HG03139 (cell line): ENCODE data around the gene MAN2B2.
"Not testable (repeated sequence)": the region's sequence is repeated elsewhere in the genome, so short reads cannot be mapped to it uniquely, and the experiment has no call there.

Source experiments
- ATAC-seq: cut with Tn5 transposase; IDR thresholded peaks from one replicate; pipeline ENCODE4 v1.9.1; 2021; ENCODE audit not compliant: unreplicated experiment

The MAN2B2 gene

GRCh38 chr4:6640292-6641163 lies 65.5 kb downstream of the MAN2B2 start, which contains the start of gene MRFAP1:
MRFAP1 (plus strand) TSS chr4:6640685; CDS start chr4:6640863, 178 bp downstream.
- peak; percentile 78 for ATAC-seq

DNA sequence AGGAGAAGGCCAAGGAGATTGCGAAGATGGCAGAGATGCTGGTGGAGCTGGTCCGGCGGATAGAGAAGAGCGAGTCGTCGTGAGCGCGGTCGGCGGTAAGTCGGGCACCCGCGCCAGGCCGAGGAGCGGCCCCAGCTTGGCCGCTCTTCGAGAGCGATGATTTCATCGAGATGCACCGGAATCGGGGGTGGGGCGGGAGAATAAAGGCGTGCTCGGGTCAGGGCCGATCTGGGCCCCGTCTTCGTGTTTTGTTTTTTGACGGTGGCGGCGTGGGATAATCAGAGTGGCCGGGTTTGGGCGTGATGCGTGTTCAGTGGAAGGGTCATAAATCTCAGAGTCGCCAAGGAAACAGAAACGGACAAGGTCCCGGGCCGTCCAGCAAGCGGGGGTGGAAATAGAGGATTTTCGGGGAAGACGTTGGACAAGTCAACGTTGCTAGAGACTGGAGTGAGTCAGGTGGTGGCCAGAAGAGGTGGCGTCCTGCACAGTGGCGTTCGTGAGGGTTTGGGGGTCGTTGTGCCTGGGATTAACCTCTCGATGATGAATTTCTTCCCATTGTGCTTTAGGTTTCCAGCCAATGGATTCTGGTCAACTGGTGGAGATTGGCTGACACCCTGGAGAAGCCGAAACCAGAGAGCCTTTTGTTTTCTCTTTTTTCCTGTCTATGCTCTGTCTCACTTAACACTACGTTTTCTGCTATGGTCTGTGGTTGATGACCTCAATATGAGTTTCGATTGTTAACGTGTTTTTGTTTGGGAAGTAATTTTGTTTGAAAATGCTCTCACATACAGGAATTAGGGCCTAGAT lies 66.4 kb downstream of the MAN2B2 start:
- peak; percentile 28 for ATAC-seq

GRCh38 chr4:6641971-6642320 lies 67.0 kb downstream of the MAN2B2 start:
- no peak for ATAC-seq

DNA sequence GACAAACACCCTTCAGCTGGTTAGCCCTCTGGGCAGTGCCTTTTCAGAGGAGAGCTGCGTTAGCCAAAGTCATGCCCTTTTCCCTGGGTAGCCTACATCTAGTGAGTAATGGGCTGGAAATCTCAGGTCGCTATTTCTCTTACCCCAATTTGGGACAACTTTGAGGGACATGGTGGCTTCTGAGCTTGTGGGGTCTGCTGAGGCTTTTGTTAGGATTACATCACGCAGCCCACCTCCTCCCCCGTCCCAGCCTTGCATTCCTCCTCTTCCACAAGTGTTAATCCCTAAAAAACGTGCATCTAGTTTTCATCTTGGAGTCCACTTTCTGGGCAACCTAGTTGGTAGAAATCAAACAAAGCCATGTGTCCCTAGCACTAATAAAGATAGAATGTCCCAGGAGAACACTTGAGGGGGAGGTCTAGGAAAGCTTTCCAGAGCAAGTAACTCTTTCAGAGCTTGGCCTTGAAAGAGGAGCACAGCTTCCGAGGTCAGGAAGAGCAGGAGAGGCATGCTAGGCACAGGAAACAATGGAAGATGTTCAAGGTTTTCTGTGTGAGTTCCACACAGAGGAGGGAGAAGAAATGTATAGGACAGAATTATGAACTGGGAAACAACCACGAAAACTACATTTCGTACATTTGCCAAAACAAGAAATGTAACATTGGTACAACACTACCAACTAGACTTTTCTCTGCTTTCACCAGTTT lies 68.3 kb downstream of the MAN2B2 start:
- no peak for ATAC-seq

- ATAC-seq = no peak
Observed at GRCh38 chr4:6644792-6645530, 70.0 kb downstream of the MAN2B2 start.

GRCh38 chr4:6647169-6647568 lies 72.2 kb downstream of the MAN2B2 start:
- no peak for ATAC-seq

- ATAC-seq = no peak
Observed at GRCh38 chr4:6647582-6648230, 72.7 kb downstream of the MAN2B2 start.

DNA sequence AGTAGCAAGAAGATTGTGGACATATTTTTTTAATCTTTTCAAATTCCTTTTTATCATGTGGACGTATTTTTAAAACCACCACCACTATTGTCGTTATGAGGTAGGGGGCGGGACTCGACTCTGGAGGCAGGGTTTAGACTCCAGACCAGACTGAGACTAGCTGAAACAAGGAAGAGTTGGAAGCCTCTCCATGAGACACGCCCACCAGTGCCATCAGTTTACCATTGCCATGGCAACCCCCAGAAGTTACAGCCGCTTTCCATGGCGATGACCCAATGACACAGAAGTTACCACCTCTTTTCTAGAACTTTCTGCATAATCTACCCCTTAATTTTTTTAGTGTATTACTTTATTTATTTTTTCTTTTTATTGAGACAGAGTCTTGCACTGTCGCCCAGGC lies 74.2 kb downstream of the MAN2B2 start:
- no peak for ATAC-seq

GRCh38 chr4:6654211-6654610 lies 79.2 kb downstream of the MAN2B2 start:
- not testable (repeated sequence) for ATAC-seq

- ATAC-seq = not testable (repeated sequence)
Observed at GRCh38 chr4:6655291-6655690, 80.3 kb downstream of the MAN2B2 start.

DNA sequence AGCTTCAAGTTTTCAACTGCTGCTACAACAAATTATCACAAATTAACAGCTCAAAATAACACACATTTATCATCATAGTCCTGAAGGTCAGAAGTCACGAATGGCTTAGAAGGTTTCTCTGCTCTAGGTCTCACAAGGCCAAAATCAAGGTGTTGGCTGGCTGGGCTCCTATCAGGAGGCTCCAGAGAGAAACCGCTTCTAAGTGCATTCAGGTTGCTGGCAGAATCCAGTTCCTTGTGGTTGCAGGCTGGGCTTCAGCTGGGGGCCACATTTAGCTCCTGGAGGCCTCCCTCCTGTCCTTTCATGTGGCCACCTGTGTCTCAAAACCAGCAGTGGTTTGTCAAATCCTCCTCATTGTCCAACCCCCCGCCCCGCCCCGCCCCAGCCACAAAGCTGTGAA lies 80.9 kb downstream of the MAN2B2 start:
- no peak for ATAC-seq

GRCh38 chr4:6657242-6658208 lies 82.5 kb downstream of the MAN2B2 start:
- no peak for ATAC-seq

GRCh38 chr4:6658209-6658595 lies 83.2 kb downstream of the MAN2B2 start:
- no peak for ATAC-seq

DNA sequence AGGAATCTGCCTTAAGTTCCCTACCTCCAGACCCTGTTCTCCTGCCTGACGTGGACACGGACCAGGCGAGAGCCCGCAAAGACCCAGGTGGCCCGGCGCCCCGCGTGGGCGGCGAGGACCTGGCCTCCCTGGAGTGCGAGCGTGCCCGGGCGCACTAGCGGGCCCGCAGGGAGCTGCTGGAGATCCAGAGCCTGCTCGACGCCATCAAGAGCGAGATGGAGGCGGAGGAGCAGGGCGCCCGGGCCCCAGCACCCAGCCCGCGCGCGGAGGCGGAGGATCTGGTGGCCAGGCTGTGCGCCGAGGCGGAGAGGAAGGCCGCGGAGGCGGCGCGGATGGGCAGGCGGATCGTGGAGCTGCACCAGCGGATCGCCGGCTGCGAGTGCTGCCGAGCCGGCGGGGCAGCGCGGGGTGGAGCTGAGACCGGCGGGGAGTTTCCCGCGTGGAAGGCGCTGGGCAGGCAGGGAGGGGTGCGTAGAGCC lies 83.6 kb downstream of the MAN2B2 start:
- ATAC-seq = no peak

GRCh38 chr4:6659897-6660296 lies 84.9 kb downstream of the MAN2B2 start:
- ATAC-seq = no peak

- no peak for ATAC-seq
Observed at GRCh38 chr4:6660430-6660829, 85.4 kb downstream of the MAN2B2 start.

DNA sequence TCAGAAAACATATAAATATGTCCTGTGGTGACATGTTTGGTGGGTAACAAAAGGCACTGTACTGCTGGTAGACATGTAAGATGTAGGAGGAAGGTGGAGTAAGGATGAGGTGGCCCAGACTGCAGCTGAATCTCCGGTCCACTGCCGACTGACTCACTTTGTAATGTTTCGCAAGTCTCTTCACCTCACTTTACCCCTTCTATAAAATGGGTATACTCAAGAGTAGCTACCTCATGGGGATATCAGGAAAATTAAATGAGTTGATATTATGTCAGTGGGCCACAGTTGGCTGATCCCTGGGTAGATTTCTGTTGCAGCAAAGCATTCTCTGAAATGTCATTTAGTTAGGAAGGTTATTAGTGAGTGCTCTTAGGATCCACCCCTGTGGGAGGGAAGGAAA lies 87.6 kb downstream of the MAN2B2 start:
- no peak for ATAC-seq

DNA sequence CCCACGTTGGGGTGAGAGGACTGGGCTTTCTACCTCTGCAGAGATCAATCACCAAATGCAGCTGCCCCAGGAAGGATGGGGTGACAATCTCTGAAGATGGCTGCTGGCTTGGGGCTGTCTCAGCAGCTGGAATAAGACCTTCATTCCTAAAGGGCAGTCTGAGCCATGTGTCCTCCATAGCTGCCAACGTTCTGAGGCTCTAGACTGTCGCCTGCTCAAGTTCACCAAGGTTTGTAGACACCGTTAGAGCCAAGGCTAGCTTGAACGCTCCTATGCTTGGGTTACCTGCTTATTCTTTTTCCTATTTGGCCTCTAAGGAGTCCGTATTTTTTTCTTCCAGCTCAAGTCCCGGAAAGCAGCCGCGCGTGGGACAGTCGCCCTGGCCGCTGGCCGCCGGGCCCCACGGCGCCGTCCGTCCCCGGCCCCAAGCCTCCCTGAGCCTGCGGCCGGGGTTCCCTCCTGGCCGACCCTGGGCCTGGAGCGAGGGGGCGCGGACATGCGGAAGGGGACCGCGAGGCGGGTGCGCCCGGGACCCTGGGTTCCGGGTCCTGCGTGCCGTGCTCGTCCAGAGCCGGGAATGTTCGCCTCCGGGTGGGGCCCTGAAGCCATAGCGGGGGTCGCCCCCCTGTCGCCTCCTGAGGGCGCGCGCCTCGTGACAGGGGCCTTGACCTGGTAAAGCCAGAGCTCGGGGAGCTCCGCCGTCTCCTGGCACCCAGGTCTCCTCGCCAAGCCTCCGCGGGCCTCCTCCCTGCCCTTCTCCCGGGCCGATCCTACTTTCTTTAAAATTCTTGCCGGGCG lies 88.8 kb downstream of the MAN2B2 start:
- ATAC-seq = no peak
